ENCODE measurements around the gene AK4.

The AK4 gene

DNA sequence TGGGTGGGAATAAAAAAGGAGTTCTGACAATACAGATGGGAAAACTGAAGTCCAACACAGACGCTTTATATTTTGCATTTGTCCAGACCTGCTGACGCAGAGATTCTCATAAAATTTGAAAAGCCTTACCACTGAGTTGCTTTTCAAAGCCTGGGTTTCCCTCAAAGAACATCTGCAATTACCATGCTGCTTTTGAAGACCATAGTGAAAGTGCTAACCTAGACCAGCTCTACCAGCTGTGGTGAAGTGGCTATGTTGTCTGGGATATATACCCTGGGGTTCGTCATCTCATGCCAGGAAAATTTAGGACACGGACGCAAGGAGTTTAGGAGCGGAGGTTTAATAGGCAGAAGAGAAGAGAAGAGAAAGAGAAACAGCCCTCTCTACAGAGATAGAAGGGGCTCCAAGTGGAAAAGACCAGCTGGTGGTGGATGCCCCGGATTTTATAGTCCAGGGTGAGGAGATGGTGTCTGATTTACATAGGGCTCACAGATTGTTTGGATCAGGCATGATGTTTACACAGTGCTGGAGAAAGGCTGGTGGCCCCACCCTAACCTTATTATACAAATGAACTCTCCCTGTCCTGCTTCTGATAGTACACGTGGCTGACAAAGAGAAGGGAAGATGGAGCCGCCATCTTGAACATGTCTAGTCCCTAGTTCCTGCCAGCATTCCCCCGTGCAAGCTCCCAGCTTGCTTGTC, 73.8 kb downstream of the AK4 start:
- no peaks in the 10 kb centered on the region for H3K4me1 ChIP-seq (ENCODE audit: insufficient read depth, poor library complexity, severe bottlenecking)
- no peak overlapping the region for H3K4me3 ChIP-seq (ENCODE audit: severe bottlenecking)
- DNase-seq (ENCODE audit: low spot score) (no peak), ATAC-seq (ENCODE audit: low read depth) (no peak)
- H3K27ac ChIP-seq (ENCODE audit: poor library complexity, severe bottlenecking), result no peak overlapping the region
- peaks cover 58% of the 10 kb centered on the region for H3K36me3 ChIP-seq (ENCODE audit: low read depth)
- H3K27me3 ChIP-seq (ENCODE audit: insufficient read depth, poor library complexity, severe bottlenecking), result no peaks in the 10 kb centered on the region
- no peaks in the 10 kb centered on the region for H3K9me3 ChIP-seq (ENCODE audit: severe bottlenecking)
- TF ChIP-seq CTCF (IDR thresholded peaks at IDR 0.05; ENCODE audit: poor library complexity, severe bottlenecking), result no peak

- Histone ChIP-seq H3K4me3 (ENCODE audit: severe bottlenecking) (no peak overlapping the region), H3K27ac (ENCODE audit: poor library complexity, severe bottlenecking) (no peak overlapping the region), H3K36me3 (ENCODE audit: low read depth) (peaks cover 58% of the 10 kb centered on the region), H3K4me1 (ENCODE audit: insufficient read depth, poor library complexity, severe bottlenecking) (no peaks in the 10 kb centered on the region), H3K27me3 (ENCODE audit: insufficient read depth, poor library complexity, severe bottlenecking) (no peaks in the 10 kb centered on the region), H3K9me3 (ENCODE audit: severe bottlenecking) (no peaks in the 10 kb centered on the region)
- DNase-seq (ENCODE audit: low spot score) (no peak), ATAC-seq (ENCODE audit: low read depth) (no peak)
- TF ChIP-seq CTCF (IDR thresholded peaks at IDR 0.05; ENCODE audit: poor library complexity, severe bottlenecking), result no peak
Measured at GRCh38 chr1:65222340-65222940, 74.4 kb downstream of the AK4 start.

- ATAC-seq (ENCODE audit: low read depth), result no peak
Measured at GRCh38 chr1:65224681-65225091, 76.7 kb downstream of the AK4 start.

GRCh38 chr1:65225179-65225578, 77.2 kb downstream of the AK4 start:
- no peak for DNase-seq (ENCODE audit: low spot score)
- no peaks in the 10 kb centered on the region for H3K27me3 ChIP-seq (ENCODE audit: insufficient read depth, poor library complexity, severe bottlenecking)

More at GRCh38 chr1:65224681-65225091, 76.7 kb downstream of the AK4 start:
- Histone ChIP-seq H3K4me3 (ENCODE audit: severe bottlenecking) (no peak overlapping the region), H3K27ac (ENCODE audit: poor library complexity, severe bottlenecking) (no peak overlapping the region), H3K27me3 (ENCODE audit: insufficient read depth, poor library complexity, severe bottlenecking) (no peaks in the 10 kb centered on the region), H3K36me3 (ENCODE audit: low read depth) (peaks cover 44% of the 10 kb centered on the region), H3K9me3 (ENCODE audit: severe bottlenecking) (no peaks in the 10 kb centered on the region), H3K4me1 (ENCODE audit: insufficient read depth, poor library complexity, severe bottlenecking) (no peaks in the 10 kb centered on the region)
- no peak for DNase-seq (ENCODE audit: low spot score)
- no peak for TF ChIP-seq CTCF (IDR thresholded peaks at IDR 0.05; ENCODE audit: poor library complexity, severe bottlenecking)

More at GRCh38 chr1:65225179-65225578, 77.2 kb downstream of the AK4 start:
- H3K36me3 ChIP-seq (ENCODE audit: low read depth), result peaks cover 39% of the 10 kb centered on the region
- ATAC-seq (ENCODE audit: low read depth), result no peak
- no peaks in the 10 kb centered on the region for H3K4me1 ChIP-seq (ENCODE audit: insufficient read depth, poor library complexity, severe bottlenecking)
- H3K9me3 ChIP-seq (ENCODE audit: severe bottlenecking), result no peaks in the 10 kb centered on the region
- TF ChIP-seq CTCF (IDR thresholded peaks at IDR 0.05; ENCODE audit: poor library complexity, severe bottlenecking), result no peak
- no peak overlapping the region for H3K27ac ChIP-seq (ENCODE audit: poor library complexity, severe bottlenecking)
- no peak overlapping the region for H3K4me3 ChIP-seq (ENCODE audit: severe bottlenecking)

Measured in RWPE2 (cell line).